Osteocyte (in vitro differentiated cells): Measurements from ENCODE around the gene FLNC. TPM values are rescaled to one million over a fixed set of nuclear protein-coding genes. Genes with fewer than 3 reads are reported as not detected.

ENCODE experiments used
- DNase-seq: peaks from one replicate; pipeline ENCODE4 v3.0.0; 2021; ENCODE audit warnings: mixed read lengths; ENCODE audit not compliant: unreplicated experiment; ENCODE audit errors: extremely low spot score
- H3K27ac Mint-ChIP-seq: one replicate; pipeline ENCODE4 v1.8.0; 2021; ENCODE audit warnings: mild to moderate bottlenecking, mixed read lengths; ENCODE audit not compliant: unreplicated experiment
- H3K27me3 Mint-ChIP-seq: one replicate; pipeline ENCODE4 v1.8.0; 2021; ENCODE audit warnings: mixed read lengths; ENCODE audit not compliant: unreplicated experiment
- H3K36me3 Mint-ChIP-seq: one replicate; pipeline ENCODE4 v1.8.0; 2021; ENCODE audit warnings: mixed read lengths; ENCODE audit not compliant: unreplicated experiment
- H3K4me1 Mint-ChIP-seq: one replicate; pipeline ENCODE4 v1.8.0; 2021; ENCODE audit warnings: mixed read lengths; ENCODE audit not compliant: unreplicated experiment
- H3K4me3 Mint-ChIP-seq: one replicate; pipeline ENCODE4 v1.8.0; 2021; ENCODE audit warnings: mild to moderate bottlenecking, moderate library complexity, mixed read lengths; ENCODE audit not compliant: unreplicated experiment
- H3K9me3 Mint-ChIP-seq: one replicate; pipeline ENCODE4 v1.8.0; 2021; ENCODE audit warnings: mixed read lengths; ENCODE audit not compliant: unreplicated experiment
- long read RNA-seq: library from polyadenylated mRNA; unstranded; transcript quantifications from one replicate; pipeline ENCODE4 v2.0.0, GENCODE V29; 2021
- total RNA-seq: library from RNA; stranded (reverse); gene quantifications from 2 replicates; pipeline ENCODE4 v1.2.1, GENCODE V29; 2021
- TF ChIP-seq, protein P1 (sequence below): fragments of 200-600 bp; sonication (generic); IDR thresholded peaks from 2 replicates; pipeline ENCODE4 v1.5.0; 2021; ENCODE audit warnings: antibody characterized with exemption, mild to moderate bottlenecking, moderate library complexity

Gene FLNC, protein sequence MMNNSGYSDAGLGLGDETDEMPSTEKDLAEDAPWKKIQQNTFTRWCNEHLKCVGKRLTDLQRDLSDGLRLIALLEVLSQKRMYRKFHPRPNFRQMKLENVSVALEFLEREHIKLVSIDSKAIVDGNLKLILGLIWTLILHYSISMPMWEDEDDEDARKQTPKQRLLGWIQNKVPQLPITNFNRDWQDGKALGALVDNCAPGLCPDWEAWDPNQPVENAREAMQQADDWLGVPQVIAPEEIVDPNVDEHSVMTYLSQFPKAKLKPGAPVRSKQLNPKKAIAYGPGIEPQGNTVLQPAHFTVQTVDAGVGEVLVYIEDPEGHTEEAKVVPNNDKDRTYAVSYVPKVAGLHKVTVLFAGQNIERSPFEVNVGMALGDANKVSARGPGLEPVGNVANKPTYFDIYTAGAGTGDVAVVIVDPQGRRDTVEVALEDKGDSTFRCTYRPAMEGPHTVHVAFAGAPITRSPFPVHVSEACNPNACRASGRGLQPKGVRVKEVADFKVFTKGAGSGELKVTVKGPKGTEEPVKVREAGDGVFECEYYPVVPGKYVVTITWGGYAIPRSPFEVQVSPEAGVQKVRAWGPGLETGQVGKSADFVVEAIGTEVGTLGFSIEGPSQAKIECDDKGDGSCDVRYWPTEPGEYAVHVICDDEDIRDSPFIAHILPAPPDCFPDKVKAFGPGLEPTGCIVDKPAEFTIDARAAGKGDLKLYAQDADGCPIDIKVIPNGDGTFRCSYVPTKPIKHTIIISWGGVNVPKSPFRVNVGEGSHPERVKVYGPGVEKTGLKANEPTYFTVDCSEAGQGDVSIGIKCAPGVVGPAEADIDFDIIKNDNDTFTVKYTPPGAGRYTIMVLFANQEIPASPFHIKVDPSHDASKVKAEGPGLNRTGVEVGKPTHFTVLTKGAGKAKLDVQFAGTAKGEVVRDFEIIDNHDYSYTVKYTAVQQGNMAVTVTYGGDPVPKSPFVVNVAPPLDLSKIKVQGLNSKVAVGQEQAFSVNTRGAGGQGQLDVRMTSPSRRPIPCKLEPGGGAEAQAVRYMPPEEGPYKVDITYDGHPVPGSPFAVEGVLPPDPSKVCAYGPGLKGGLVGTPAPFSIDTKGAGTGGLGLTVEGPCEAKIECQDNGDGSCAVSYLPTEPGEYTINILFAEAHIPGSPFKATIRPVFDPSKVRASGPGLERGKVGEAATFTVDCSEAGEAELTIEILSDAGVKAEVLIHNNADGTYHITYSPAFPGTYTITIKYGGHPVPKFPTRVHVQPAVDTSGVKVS (N-terminal part only)
- total RNA-seq = 26.9 and 28.6 TPM in 2 replicates
- long read RNA-seq, partial matches to known transcripts = 4 of 5 reads
- long read RNA-seq, other reads (novel, unspliced or antisense) = 1 of 5 reads

DNA sequence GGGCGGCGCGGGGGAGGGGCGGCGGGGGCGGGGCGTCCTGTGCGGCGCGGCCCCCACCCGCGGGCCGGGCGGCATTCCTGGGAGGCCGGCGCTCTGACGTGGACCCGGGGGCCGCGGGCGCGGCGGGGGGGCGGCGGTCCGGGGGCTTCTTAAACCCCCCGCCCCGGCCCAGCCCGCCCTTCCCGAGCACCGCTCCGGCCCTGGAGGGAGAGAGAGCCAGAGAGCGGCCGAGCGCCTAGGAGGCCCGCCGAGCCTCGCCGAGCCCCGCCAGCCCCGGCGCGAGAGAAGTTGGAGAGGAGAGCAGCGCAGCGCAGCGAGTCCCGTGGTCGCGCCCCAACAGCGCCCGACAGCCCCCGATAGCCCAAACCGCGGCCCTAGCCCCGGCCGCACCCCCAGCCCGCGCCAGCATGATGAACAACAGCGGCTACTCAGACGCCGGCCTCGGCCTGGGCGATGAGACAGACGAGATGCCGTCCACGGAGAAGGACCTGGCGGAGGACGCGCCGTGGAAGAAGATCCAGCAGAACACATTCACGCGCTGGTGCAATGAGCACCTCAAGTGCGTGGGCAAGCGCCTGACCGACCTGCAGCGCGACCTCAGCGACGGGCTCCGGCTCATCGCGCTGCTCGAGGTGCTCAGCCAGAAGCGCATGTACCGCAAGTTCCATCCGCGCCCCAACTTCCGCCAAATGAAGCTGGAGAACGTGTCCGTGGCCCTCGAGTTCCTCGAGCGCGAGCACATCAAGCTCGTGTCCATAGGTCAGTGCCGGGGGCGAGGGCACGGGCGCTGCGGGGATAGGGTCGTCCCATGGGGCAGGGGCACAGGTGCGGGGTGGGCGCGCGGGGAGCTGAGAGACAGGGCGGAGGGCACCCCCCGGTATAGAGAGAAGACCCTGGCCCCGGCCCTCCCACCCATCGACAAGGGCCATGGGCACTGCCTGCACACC is at the start of gene FLNC:
TSS of gene FLNC (plus strand) at position 176 of the 947 bp plus-strand sequence. CDS start at position 408, 232 bp downstream.
- no peaks in the 10 kb centered on the region for H3K9me3 Mint-ChIP-seq
- no peaks in the 10 kb centered on the region for H3K36me3 Mint-ChIP-seq
- peak within 1 kb of the TSS; percentile 81 for H3K4me3 Mint-ChIP-seq
- TF ChIP-seq, protein P1, sequence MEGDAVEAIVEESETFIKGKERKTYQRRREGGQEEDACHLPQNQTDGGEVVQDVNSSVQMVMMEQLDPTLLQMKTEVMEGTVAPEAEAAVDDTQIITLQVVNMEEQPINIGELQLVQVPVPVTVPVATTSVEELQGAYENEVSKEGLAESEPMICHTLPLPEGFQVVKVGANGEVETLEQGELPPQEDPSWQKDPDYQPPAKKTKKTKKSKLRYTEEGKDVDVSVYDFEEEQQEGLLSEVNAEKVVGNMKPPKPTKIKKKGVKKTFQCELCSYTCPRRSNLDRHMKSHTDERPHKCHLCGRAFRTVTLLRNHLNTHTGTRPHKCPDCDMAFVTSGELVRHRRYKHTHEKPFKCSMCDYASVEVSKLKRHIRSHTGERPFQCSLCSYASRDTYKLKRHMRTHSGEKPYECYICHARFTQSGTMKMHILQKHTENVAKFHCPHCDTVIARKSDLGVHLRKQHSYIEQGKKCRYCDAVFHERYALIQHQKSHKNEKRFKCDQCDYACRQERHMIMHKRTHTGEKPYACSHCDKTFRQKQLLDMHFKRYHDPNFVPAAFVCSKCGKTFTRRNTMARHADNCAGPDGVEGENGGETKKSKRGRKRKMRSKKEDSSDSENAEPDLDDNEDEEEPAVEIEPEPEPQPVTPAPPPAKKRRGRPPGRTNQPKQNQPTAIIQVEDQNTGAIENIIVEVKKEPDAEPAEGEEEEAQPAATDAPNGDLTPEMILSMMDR = no peak
- DNase-seq = no peak
- H3K27ac Mint-ChIP-seq = peak within 1 kb of the TSS; percentile 78
- H3K27me3 Mint-ChIP-seq = no peaks in the 10 kb centered on the region
- H3K4me1 Mint-ChIP-seq = peaks cover 60% of the 10 kb centered on the region

DNA sequence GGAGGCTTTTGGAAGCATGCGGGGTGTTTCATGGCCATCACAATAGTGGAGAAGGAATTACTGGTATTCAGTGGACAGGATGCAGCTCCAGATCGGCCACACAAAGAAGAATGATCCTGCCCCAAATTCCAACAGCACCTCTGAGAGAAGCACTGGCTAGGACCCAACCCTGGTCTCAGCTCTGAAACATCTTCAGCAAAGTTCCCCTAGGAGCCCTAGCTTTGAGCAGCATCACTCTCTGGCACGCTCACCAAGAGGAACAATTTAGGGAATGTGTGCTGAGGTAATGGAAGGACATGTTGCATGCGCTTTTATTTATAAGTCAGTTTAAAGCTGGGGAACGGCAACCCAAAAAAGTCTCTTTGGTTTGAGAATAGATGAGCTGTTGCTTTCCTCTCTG is 49.1 kb upstream of the FLNC start:
- Mint-ChIP-seq H3K36me3 (peaks cover 9% of the 10 kb centered on the region), H3K27ac (no peak overlapping the region), H3K4me1 (peaks cover 11% of the 10 kb centered on the region), H3K4me3 (no peak overlapping the region), H3K9me3 (peaks cover 20% of the 10 kb centered on the region), H3K27me3 (peaks cover 7% of the 10 kb centered on the region)
- TF ChIP-seq, protein P1 = no peak
- no peak for DNase-seq

DNA sequence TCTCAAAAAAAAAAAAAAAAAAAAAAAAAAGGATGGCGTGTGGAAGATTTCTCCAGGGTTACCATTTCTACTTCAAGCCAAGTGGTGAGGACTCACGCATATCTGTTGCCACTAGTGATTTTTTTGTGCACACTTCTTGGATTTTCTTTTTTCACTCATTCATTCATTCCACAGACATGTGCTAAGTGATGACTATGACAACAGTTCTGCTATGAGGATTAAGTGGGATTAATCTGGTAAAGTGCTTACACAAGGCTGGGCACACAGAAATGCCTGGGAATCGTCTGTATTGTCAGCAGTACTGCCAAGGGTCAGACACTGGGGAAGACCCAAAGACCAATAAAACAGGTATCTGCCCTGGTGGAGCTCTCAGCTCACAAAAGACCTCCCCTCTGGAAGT is 48.4 kb upstream of the FLNC start:
- Mint-ChIP-seq H3K27me3 (peaks cover 13% of the 10 kb centered on the region), H3K36me3 (peaks cover 9% of the 10 kb centered on the region), H3K27ac (no peak overlapping the region), H3K9me3 (peaks cover 17% of the 10 kb centered on the region), H3K4me1 (peaks cover 8% of the 10 kb centered on the region), H3K4me3 (no peak overlapping the region)
- TF ChIP-seq, protein P1 = no peak
- DNase-seq = no peak

DNA sequence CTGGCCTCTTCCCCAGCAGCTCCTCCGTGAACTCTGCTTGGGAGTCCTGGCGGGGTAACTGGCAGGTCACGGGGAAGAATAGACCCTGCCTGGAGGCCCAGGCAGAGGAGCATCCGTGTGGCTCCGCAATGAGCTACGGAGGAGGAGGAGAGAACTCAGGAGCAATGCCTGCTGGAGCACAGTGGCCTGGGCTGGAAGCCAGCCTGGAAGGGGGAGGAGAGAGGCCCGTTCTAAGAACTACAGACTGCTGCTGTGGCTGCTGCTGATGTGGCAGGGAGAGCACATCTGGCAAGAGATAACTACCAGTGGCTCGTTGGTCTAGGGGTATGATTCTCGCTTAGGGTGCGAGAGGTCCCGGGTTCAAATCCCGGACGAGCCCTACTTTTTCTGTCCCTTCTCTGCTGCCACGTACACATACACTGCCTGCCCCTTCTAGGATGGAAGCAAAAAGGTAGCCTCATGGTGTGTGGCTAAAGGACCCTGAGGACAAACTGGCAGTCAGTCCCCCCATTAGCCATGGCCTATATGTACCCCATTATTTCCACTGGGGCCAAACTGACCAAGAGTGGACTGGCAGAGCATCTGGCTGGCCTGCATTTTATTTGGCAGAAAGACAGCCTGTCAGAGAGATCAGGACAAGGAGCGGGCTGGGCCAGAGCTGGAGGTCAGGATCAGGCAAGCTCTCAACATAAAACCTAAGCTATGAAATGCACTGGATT is 46.9 kb upstream of the FLNC start:
- Mint-ChIP-seq H3K9me3 (peaks cover 5% of the 10 kb centered on the region), H3K36me3 (peaks cover 3% of the 10 kb centered on the region), H3K27me3 (peaks cover 18% of the 10 kb centered on the region), H3K27ac (no peak overlapping the region), H3K4me1 (no peaks in the 10 kb centered on the region), H3K4me3 (no peak overlapping the region)
- TF ChIP-seq, protein P1 = no peak
- DNase-seq = no peak
